ENCODE measurements around the gene ERH. TPM values are rescaled to one million over a fixed set of nuclear protein-coding genes. Genes with fewer than 3 reads are reported as not detected.

ERH gene
- total and polyA plus RNA-seq, 8 donors, result 134 to 309 (median 279) TPM

- ATAC-seq (no peak), DNase-seq (no peak)
- intact Hi-C loops (cut with DNase I), result no loop called here
- H3K4me1 ChIP-seq, result no peaks in the 10 kb centered on the region
- no peaks in the 10 kb centered on the region for H3K27me3 ChIP-seq
- H3K9me3 ChIP-seq, result no peaks in the 10 kb centered on the region
- no peak for TF ChIP-seq CTCF (IDR thresholded peaks at IDR 0.05)
- no peak overlapping the region for H3K27ac ChIP-seq
- peaks cover 0 to 3% of the 10 kb centered on the region in 2 donors for H3K36me3 ChIP-seq
- no peak overlapping the region for H3K4me3 ChIP-seq
Observed at GRCh38 chr14:69368381-69368780, 29.7 kb downstream of the ERH start.

GRCh38 chr14:69366761-69367160 lies 31.3 kb downstream of the ERH start:
- ATAC-seq (no peak), DNase-seq (no peak)
- Histone ChIP-seq H3K36me3 (no peaks in the 10 kb centered on the region), H3K27me3 (no peaks in the 10 kb centered on the region), H3K4me1 (no peaks in the 10 kb centered on the region), H3K9me3 (no peaks in the 10 kb centered on the region), H3K27ac (no peak overlapping the region), H3K4me3 (no peak overlapping the region)
- TF ChIP-seq CTCF (IDR thresholded peaks at IDR 0.05), result no peak
- intact Hi-C loops (cut with DNase I), result no loop called here

GRCh38 chr14:69366069-69366468 lies 32.0 kb downstream of the ERH start:
- DNase-seq (no peak), ATAC-seq (no peak)
- intact Hi-C loops (cut with DNase I), result no loop called here
- no peaks in the 10 kb centered on the region for H3K4me1 ChIP-seq
- no peaks in the 10 kb centered on the region for H3K27me3 ChIP-seq
- no peak for TF ChIP-seq CTCF (IDR thresholded peaks at IDR 0.05)
- H3K9me3 ChIP-seq, result no peaks in the 10 kb centered on the region
- H3K36me3 ChIP-seq, result no peaks in the 10 kb centered on the region
- no peak overlapping the region for H3K4me3 ChIP-seq
- no peak overlapping the region for H3K27ac ChIP-seq

GRCh38 chr14:69364378-69364777 lies 33.7 kb downstream of the ERH start:
- H3K36me3 ChIP-seq, result no peaks in the 10 kb centered on the region
- intact Hi-C loops (cut with DNase I), result no loop called here
- no peaks in the 10 kb centered on the region for H3K27me3 ChIP-seq
- DNase-seq (no peak), ATAC-seq (no peak)
- H3K4me1 ChIP-seq, result no peaks in the 10 kb centered on the region
- H3K27ac ChIP-seq, result no peak overlapping the region
- H3K4me3 ChIP-seq, result no peak overlapping the region
- no peak for TF ChIP-seq CTCF (IDR thresholded peaks at IDR 0.05)
- no peaks in the 10 kb centered on the region for H3K9me3 ChIP-seq

GRCh38 chr14:69363964-69364363 lies 34.1 kb downstream of the ERH start:
- Histone ChIP-seq H3K9me3 (no peaks in the 10 kb centered on the region), H3K27ac (no peak overlapping the region), H3K4me3 (no peak overlapping the region), H3K27me3 (no peaks in the 10 kb centered on the region), H3K36me3 (no peaks in the 10 kb centered on the region), H3K4me1 (no peaks in the 10 kb centered on the region)
- TF ChIP-seq CTCF (IDR thresholded peaks at IDR 0.05), result no peak
- DNase-seq (no peak), ATAC-seq (no peak)
- intact Hi-C loops (cut with DNase I), result no loop called here

All from left lung (tissue), 10 donors.